ENCODE results near the gene ARID2. TPM values are rescaled to one million over a fixed set of nuclear protein-coding genes. Genes with fewer than 3 reads are reported as not detected.

The ARID2 gene
- total and polyA plus RNA-seq, 8 donors, result 6.1 to 25.6 (median 13.8) TPM

DNA sequence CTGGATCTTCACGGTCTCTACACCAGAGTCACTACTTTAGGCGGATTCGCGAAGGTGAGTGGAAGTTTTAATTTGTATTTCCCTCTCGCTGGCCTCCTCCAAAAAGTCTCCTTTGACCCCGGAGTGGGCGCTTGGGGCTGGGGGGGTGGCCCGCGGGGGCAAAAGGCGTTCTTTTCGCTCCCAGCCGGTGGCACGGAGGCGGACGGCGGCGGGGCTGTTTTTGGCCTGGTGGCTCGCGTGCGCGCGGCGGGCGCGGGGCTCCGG lies 510 bp downstream of the ARID2 start:
- WGBS, 2 donors, result 0 to 1% methylated on average over 10 to 26 of the region's 26 CpGs
- peaks cover 7 to 41% (median 39%) of the 10 kb centered on the region in 3 donors for H3K4me1 ChIP-seq
- no peak for ATAC-seq

DNA sequence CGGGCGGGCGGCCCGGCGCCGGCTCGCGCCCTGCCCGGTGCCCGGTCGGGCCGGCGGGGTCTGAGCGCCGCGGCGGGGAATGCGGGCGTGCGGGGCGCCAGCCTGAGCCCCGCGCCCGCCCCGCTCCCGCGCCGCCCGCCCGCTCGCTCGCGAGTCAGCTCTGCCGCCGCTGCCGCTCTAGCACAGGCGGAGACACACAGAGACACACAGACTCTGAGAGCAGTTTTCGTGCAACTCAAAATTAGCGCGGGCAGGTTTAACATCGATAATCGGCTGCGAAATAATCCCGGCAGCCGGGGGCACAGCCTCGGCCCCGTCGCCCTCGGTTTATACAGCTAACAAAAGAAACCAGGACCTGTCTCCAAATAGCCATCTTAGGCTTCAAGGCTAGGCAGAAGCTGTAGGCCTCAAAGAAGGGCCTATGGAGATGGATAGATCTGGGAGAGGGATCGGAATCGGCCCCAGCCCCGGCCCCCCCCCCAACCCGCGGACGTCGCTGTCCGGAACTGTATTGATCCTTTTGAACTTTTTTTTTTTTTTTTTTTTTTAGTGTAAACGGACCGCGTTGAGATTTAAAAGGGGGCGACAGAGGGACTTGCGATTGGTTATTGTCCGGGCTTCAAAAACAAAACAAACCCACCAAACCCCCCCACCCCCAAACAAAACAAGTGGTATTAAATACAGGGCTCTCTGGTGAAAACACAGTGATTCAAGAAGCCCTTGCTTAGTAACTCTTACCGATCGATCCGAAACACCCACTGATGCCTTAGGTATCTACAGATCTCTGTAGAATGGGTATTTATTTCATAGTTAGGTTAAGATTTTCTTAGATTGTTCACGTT lies 1.1 kb downstream of the ARID2 start:
- ATAC-seq (no peak), DNase-seq (peak; percentile 34 to 78 (median 46)), FAIRE-seq (no peak)
- WGBS, 2 donors, result 1% methylated on average over 53 to 67 of the region's 67 CpGs
- TF ChIP-seq, protein P1, sequence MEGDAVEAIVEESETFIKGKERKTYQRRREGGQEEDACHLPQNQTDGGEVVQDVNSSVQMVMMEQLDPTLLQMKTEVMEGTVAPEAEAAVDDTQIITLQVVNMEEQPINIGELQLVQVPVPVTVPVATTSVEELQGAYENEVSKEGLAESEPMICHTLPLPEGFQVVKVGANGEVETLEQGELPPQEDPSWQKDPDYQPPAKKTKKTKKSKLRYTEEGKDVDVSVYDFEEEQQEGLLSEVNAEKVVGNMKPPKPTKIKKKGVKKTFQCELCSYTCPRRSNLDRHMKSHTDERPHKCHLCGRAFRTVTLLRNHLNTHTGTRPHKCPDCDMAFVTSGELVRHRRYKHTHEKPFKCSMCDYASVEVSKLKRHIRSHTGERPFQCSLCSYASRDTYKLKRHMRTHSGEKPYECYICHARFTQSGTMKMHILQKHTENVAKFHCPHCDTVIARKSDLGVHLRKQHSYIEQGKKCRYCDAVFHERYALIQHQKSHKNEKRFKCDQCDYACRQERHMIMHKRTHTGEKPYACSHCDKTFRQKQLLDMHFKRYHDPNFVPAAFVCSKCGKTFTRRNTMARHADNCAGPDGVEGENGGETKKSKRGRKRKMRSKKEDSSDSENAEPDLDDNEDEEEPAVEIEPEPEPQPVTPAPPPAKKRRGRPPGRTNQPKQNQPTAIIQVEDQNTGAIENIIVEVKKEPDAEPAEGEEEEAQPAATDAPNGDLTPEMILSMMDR (IDR thresholded peaks at IDR 0.05), result no peak
- intact Hi-C loops (cut with DNase I), result no loop called here
- H3K27ac ChIP-seq, result peak overlapping the region; percentile 88 to 99 (median 96)
- H3K9me3 ChIP-seq, result no peaks in the 10 kb centered on the region
- H3K36me3 ChIP-seq, result no peaks in the 10 kb centered on the region
- H3K4me3 ChIP-seq, result peak overlapping the region; percentile 43 to 86 (median 76)
- H3K4me1 ChIP-seq, result peaks cover 7 to 36% (median 34%) of the 10 kb centered on the region in 3 donors
- no peaks in the 10 kb centered on the region for H3K27me3 ChIP-seq

More for the DNA sequence above, 510 bp downstream of the ARID2 start:
- no peaks in the 10 kb centered on the region for H3K9me3 ChIP-seq
- intact Hi-C loops (cut with DNase I), result no loop called here
- peak overlapping the region; percentile 88 to 99 (median 96) for H3K27ac ChIP-seq
- H3K36me3 ChIP-seq, result no peaks in the 10 kb centered on the region
- peak in 4 of 6 donors; percentile 34 to 66 (median 44) for DNase-seq
- TF ChIP-seq, protein P1 (IDR thresholded peaks at IDR 0.05), result no peak
- no peak for FAIRE-seq
- no peaks in the 10 kb centered on the region for H3K27me3 ChIP-seq
- H3K4me3 ChIP-seq, result peak overlapping the region; percentile 37 to 86 (median 76)

DNA sequence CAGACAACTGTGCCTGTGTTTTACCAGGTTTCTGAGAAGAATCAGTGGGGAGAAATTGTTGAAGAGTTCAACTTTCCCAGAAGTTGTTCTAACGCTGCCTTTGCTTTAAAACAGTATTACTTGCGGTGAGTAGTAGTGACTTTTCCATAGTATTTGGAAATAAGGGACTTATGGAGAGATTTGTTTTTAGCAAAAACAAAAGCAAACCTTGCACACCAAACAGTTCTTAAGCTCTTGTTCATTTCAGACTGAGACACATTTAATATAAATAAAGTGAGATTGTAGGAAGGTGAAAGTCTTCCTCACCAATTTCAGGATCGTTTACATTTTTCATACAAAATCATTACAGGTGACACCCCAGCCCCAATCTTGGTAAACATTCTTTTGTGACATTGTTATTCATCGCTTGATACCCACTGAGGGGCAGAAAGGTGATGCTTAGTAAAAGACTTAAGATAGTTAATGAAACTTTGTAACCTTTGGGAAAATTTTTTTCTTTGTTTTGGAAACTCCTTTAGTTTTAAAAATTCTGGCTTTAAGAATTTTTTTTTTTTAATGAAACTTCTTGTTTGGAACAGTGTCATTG lies 1.8 kb downstream of the ARID2 start:
- no peaks in the 10 kb centered on the region for H3K27me3 ChIP-seq
- FAIRE-seq (no peak), ATAC-seq (no peak), DNase-seq (no peak)
- no peaks in the 10 kb centered on the region for H3K9me3 ChIP-seq
- H3K36me3 ChIP-seq, result no peaks in the 10 kb centered on the region
- H3K27ac ChIP-seq, result peak overlapping the region in 3 of 4 donors; percentile 94 to 99 (median 99)
- peaks cover 7 to 34% (median 34%) of the 10 kb centered on the region in 3 donors for H3K4me1 ChIP-seq
- H3K4me3 ChIP-seq, result peak overlapping the region; percentile 21 to 86 (median 58)
- intact Hi-C loops (cut with DNase I), result no loop called here
- TF ChIP-seq, protein P1 (IDR thresholded peaks at IDR 0.05), result no peak
- WGBS, 2 donors, result 2 to 3% methylated on average over 4 of the region's 4 CpGs

DNA sequence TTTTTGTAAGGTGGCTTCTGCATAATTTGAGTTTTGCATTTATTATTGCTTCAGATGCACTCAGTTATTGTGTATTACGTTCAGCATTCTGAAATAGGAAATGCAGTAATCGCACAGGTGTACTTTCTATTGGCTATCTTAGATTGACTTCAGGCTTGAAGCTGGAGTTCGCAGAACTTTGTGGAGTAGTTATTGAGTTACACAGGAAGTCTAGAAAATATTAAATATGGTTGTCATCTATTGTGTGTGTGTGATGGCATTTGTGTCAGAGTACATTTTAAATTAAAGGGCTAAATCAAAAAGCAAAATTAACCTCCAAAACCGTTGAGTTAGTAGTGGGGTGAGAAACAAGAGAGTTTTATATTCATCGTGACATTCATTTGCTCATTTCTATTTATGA lies 2.7 kb downstream of the ARID2 start:
- Histone ChIP-seq H3K36me3 (no peaks in the 10 kb centered on the region), H3K4me3 (peak overlapping the region in 2 of 4 donors; percentile 74 to 86), H3K27ac (peak overlapping the region in 2 of 4 donors; percentile 99), H3K4me1 (peaks cover 7 to 34% (median 34%) of the 10 kb centered on the region in 3 donors), H3K27me3 (no peaks in the 10 kb centered on the region), H3K9me3 (no peaks in the 10 kb centered on the region)
- ATAC-seq, result no peak
- no peak for DNase-seq
- 6% methylated on average over 5 of the region's 5 CpGs for WGBS, 2 donors
- no peak for FAIRE-seq
- TF ChIP-seq, protein P1 (IDR thresholded peaks at IDR 0.05), result no peak
- intact Hi-C loops (cut with DNase I), result no loop called here

DNA sequence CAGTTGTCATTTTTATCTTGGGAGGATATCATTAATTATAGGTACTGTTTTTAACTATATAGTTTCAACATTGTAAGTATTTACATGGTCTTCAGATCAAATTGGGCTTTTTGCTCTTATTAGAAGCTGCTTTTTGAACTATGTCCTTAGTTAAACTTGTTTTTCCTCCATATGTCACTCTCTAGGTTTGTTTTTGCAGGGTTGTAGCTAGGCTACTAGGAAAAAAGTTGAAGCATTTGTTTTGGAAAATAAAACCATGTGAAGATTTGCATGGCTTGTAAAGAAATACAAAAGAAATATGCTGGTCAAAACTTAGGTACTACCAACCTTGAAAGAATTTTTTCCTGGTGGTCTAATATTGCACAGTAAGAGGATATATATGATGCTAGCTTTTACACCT lies 3.4 kb downstream of the ARID2 start:
- intact Hi-C loops (cut with DNase I), result no loop called here
- TF ChIP-seq, protein P1 (IDR thresholded peaks at IDR 0.05), result no peak
- Histone ChIP-seq H3K4me3 (peak overlapping the region in 2 of 4 donors; percentile 74 to 86), H3K27ac (peak overlapping the region in 2 of 4 donors; percentile 99), H3K9me3 (no peaks in the 10 kb centered on the region), H3K4me1 (peaks cover 7 to 34% (median 34%) of the 10 kb centered on the region in 3 donors), H3K36me3 (no peaks in the 10 kb centered on the region), H3K27me3 (no peaks in the 10 kb centered on the region)
- no peak for ATAC-seq
- FAIRE-seq, result no peak
- no peak for DNase-seq

Measured in pancreas (tissue), 10 donors.